ENCODE measurements around the gene HLCS.

Gene HLCS

DNA sequence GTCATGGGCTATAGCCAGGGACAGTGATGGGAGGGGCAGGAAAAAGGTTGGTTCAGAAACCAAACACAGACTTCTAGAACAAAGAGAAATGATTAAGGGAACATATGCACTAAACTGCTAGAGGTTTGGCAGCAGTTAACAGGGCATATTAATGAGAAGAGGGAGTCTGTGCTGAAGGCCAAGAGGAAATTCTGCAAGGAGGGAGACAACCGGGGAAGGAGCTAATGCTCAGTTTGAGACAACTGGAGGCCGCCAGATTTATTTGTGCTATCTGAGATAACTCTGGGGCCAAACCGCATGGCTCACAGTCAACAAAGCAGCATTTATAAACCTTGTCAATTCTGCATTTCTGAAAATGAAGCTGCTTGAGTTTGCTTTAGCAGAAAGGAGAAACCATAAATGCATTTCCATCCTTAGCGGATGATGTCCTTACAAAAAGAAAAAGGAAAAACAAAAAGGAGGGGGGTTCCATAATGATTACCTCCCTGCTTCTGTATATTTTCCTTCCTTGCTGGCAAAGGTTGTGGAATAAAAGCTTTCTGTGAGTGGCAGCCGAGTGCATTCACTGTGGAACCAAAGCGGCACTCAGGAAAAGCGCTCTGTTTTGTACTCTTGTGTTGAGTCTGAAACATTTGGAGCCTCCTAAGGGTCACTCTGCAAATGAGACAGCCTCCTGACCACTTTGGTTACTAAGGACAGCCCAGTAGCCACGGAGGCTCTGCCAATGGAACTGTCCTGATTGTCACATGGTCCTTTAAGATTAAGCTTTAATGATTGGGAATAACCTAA lies 197.2 kb downstream of the HLCS start:
- peak overlapping the region; percentile 86 to 93 (median 89) for H3K27ac Mint-ChIP-seq
- H3K27me3 Mint-ChIP-seq (ENCODE audit: low read depth) = peaks cover 21% of the 10 kb centered on the region
- no peaks in the 10 kb centered on the region for H3K9me3 Mint-ChIP-seq
- TF ChIP-seq, protein P1, sequence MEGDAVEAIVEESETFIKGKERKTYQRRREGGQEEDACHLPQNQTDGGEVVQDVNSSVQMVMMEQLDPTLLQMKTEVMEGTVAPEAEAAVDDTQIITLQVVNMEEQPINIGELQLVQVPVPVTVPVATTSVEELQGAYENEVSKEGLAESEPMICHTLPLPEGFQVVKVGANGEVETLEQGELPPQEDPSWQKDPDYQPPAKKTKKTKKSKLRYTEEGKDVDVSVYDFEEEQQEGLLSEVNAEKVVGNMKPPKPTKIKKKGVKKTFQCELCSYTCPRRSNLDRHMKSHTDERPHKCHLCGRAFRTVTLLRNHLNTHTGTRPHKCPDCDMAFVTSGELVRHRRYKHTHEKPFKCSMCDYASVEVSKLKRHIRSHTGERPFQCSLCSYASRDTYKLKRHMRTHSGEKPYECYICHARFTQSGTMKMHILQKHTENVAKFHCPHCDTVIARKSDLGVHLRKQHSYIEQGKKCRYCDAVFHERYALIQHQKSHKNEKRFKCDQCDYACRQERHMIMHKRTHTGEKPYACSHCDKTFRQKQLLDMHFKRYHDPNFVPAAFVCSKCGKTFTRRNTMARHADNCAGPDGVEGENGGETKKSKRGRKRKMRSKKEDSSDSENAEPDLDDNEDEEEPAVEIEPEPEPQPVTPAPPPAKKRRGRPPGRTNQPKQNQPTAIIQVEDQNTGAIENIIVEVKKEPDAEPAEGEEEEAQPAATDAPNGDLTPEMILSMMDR (IDR thresholded peaks at IDR 0.05; ENCODE audit: unreplicated experiment in 3 of 3) = no peak
- H3K4me1 Mint-ChIP-seq = peaks cover 42% of the 10 kb centered on the region
- no peaks in the 10 kb centered on the region for H3K36me3 Mint-ChIP-seq (ENCODE audit: low read depth)
- H3K4me3 Mint-ChIP-seq = peak overlapping the region in 1 of 3 experiments; percentile 8

DNA sequence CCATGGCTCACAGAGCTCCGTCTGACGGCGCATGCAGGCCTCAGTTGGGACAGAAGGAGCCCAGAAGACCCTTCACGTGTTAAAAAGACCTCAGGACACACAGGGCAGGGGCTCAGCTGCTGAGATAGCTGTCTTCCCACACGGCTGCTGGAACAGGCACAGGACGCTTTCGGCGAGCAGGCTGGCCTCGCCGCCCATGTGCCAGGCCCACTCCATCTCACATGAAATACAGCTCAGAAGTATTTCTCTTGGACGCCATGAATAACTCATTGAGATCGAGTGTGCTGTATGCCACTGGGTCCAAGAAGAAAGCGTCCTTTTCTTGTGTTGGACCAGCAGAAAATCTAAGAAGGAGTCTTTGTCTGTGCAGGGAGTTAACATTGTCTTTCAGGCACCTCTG lies 198.0 kb downstream of the HLCS start:
- Mint-ChIP-seq H3K4me1 (peaks cover 38% of the 10 kb centered on the region), H3K9me3 (no peaks in the 10 kb centered on the region), H3K4me3 (peak overlapping the region in 1 of 3 experiments; percentile 8), H3K36me3 (ENCODE audit: low read depth) (no peaks in the 10 kb centered on the region), H3K27ac (peak overlapping the region; percentile 86 to 93 (median 89)), H3K27me3 (ENCODE audit: low read depth) (peaks cover 25% of the 10 kb centered on the region)
- TF ChIP-seq, protein P1 (IDR thresholded peaks at IDR 0.05; ENCODE audit: unreplicated experiment in 3 of 3) = no peak

GRCh38 chr21:36767096-36767495 lies 199.4 kb downstream of the HLCS start:
- Mint-ChIP-seq H3K9me3 (no peaks in the 10 kb centered on the region), H3K27me3 (ENCODE audit: low read depth) (peaks cover 37% of the 10 kb centered on the region), H3K4me1 (peaks cover 34% of the 10 kb centered on the region), H3K4me3 (no peak overlapping the region), H3K27ac (peak overlapping the region in 2 of 3 experiments; percentile 42 to 93), H3K36me3 (ENCODE audit: low read depth) (no peaks in the 10 kb centered on the region)
- TF ChIP-seq, protein P1 (IDR thresholded peaks at IDR 0.05; ENCODE audit: unreplicated experiment in 3 of 3) = no peak

- Mint-ChIP-seq H3K4me3 (no peak overlapping the region), H3K27me3 (ENCODE audit: low read depth) (peaks cover 40% of the 10 kb centered on the region), H3K9me3 (no peaks in the 10 kb centered on the region), H3K27ac (peak overlapping the region in 1 of 3 experiments; percentile 42), H3K36me3 (ENCODE audit: low read depth) (no peaks in the 10 kb centered on the region), H3K4me1 (peaks cover 37% of the 10 kb centered on the region)
- TF ChIP-seq, protein P1 (IDR thresholded peaks at IDR 0.05; ENCODE audit: unreplicated experiment in 3 of 3) = no peak
Measured at GRCh38 chr21:36766511-36766910, 200.0 kb downstream of the HLCS start.

DNA sequence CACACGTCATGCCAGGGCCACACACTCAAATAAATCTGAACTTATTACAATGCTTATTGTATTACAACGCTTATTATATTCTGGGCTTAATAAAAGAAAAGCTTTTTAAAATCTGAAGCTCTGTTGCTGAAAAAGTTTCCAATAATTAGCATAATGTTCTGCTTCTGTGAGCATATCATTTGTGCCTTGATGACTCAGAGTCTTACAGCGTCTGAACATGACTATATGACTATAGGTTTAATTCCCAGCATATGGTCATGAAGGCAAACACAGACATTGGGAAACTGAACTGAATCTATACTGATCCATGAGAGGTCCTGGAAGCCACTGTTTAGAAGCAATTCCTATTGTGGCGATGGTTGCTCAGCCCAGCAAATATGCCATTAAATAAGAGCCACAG lies 201.2 kb downstream of the HLCS start:
- H3K4me1 Mint-ChIP-seq = peaks cover 37% of the 10 kb centered on the region
- H3K36me3 Mint-ChIP-seq (ENCODE audit: low read depth) = no peaks in the 10 kb centered on the region
- TF ChIP-seq, protein P1 (IDR thresholded peaks at IDR 0.05; ENCODE audit: unreplicated experiment in 3 of 3) = no peak
- no peaks in the 10 kb centered on the region for H3K9me3 Mint-ChIP-seq
- H3K4me3 Mint-ChIP-seq = no peak overlapping the region
- H3K27ac Mint-ChIP-seq = no peak overlapping the region
- peaks cover 40% of the 10 kb centered on the region for H3K27me3 Mint-ChIP-seq (ENCODE audit: low read depth)

- Mint-ChIP-seq H3K27me3 (ENCODE audit: low read depth) (peaks cover 42% of the 10 kb centered on the region), H3K27ac (no peak overlapping the region), H3K36me3 (ENCODE audit: low read depth) (no peaks in the 10 kb centered on the region), H3K9me3 (no peaks in the 10 kb centered on the region), H3K4me1 (peaks cover 28% of the 10 kb centered on the region), H3K4me3 (no peak overlapping the region)
- TF ChIP-seq, protein P1 (IDR thresholded peaks at IDR 0.05; ENCODE audit: unreplicated experiment in 3 of 3) = no peak
Measured at GRCh38 chr21:36763305-36763704, 203.2 kb downstream of the HLCS start.
